HG02840 (cell line): ENCODE measurements around the gene GPSM3.
"Not testable (repeated sequence)": the region's sequence is repeated elsewhere in the genome, so short reads cannot be mapped to it uniquely, and the experiment has no call there.

Experiments used
- ATAC-seq: cut with Tn5 transposase; IDR thresholded peaks from one replicate; pipeline ENCODE4 v1.9.1; 2021; ENCODE audit warnings: mild to moderate bottlenecking, moderate library complexity, moderate number of reproducible peaks; ENCODE audit not compliant: unreplicated experiment, low FRiP score

Gene GPSM3

GRCh38 chr6:32152769-32153563 lies 39.5 kb downstream of the GPSM3 start:
- no peak for ATAC-seq

GRCh38 chr6:32151863-32152768 lies 40.3 kb downstream of the GPSM3 start, which contains the start of gene PRRT1:
Gene PRRT1, minus strand, starts transcription at chr6:32151939. Its CDS starts 112 bp downstream, at chr6:32151827.
- ATAC-seq = no peak

- ATAC-seq = no peak
Observed at GRCh38 chr6:32151181-32151862, 41.1 kb downstream of the GPSM3 start.

DNA sequence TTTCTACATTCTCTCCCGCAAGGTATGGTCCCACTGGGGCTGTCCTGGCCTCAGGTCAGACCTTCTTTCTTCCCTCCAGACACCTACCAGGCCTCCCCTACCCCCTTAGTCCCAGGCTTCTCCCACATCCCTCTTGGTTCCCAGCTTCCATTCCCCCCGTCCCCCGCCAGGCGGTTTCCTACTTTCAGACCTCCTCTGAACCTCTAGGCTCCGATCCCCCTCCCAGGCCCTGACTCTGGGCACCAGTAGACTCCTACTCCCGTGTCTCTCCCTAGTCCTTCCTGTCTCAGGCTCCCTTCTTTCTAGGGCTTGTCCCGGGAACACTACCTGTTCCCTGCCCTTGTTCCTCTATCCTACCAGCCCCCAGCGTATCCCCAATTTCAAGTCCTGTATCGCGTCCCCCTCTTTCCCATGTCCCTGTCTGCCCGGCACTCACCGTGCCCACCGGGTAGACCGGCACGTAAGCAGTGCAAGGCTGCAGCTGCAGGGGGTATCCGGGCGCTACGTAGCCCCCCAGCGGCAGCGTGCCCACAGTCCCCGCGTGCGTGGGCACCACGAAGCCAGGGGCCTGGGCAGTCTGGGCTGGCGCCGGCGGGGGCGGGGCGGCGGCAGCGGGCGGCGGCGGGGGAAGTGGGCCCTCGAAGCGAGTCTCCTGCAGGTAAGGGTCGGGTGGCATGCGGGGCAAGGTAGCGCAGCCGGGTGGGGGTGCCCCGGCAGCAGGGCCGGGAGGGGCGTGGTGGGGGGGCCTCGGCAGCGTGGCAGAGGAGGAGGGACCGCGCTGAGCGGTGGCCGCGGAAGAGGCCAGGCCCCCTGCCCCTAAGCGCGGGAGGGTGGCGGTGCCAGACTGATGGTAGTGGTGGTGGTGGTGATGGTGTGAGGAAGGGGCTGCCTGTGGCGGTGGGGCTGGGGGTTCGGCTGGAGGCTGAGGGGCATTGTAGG lies 42.2 kb downstream of the GPSM3 start:
- no peak for ATAC-seq

DNA sequence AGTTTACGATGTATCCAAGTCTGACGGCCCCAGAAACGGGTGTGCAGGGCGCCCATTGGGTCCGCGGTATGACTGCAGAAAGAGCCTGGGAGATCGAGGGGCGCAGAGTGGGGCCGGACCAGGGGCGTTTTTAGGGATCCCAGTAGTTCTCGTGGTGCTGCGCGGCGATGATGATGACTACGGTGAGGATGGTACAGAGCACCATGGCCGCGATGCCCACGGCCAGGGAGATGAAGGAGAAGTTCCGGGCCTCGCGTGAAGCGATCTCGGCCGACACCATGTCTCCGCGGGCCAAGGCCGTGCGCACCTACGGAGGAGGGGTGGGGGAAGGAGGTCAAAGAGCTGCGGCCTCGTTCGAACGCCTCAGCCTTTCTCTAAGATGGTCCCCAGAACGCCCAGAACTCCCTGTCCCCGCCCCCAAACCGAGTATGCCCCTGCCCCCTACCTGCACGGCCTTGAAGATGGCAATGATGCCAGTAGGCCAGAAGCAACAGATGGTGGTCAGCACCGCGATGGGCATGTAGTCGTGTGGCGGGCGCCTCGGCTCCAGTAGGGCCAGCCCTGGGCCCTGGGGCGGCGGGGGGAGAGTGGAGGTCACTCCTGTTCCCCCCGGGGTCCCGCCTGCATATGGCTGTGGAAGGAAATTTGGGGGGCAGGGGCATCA lies 43.2 kb downstream of the GPSM3 start:
- no peak for ATAC-seq

- no peak for ATAC-seq
Observed at GRCh38 chr6:32148289-32149091, 44.0 kb downstream of the GPSM3 start.

GRCh38 chr6:32147401-32148132 lies 44.9 kb downstream of the GPSM3 start:
- no peak for ATAC-seq

DNA sequence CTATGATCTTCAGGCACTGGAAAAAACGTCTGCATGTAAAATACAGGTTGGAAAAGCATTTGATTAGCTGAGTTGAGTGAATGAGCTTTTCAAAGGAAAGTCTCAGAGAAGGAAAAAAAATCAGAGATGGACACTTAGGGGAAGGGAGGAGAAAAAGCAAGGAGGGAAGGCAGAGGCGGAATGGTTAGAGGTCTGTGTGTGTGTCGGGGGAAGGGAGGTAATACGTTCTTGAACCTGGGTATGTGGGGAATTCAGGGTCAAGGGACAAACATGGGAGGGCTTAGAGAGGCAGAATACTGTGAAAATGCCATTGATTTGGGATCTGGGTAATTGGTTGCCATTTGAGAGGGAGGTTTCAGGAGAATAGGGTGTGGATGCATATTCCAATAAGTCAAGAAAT lies 45.8 kb downstream of the GPSM3 start:
- ATAC-seq = no peak

- no peak for ATAC-seq
Observed at GRCh38 chr6:32146287-32146686, 46.2 kb downstream of the GPSM3 start.

GRCh38 chr6:32144238-32144637 lies 48.2 kb downstream of the GPSM3 start:
- not testable (repeated sequence) for ATAC-seq
